PC-3 (cell line): ENCODE data around the gene MAU2.

Source experiments
- CTCF ChIP-seq: fragments of 300-600 bp; sonication (generic); conservative IDR thresholded peaks from 2 replicates; pipeline ENCODE4 v1.5.1; 2017; ENCODE audit warnings: antibody characterized with exemption, low read depth, mild to moderate bottlenecking, low read length
- EZH2 ChIP-seq: fragments of 300-600 bp; sonication (generic); IDR thresholded peaks from one replicate; pipeline ENCODE4 v1.6.1; 2017; ENCODE audit warnings: antibody characterized with exemption, mild to moderate bottlenecking, low read length; ENCODE audit not compliant: unreplicated experiment

- TF ChIP-seq CTCF, result no peak
- no peak for TF ChIP-seq EZH2
These were observed 33.4 kb downstream of the MAU2 start for GRCh38 chr19:19354007-19354406.
